Gastrocnemius medialis (tissue), 4 donors: ENCODE results near the gene CDC42BPA. TPM values are rescaled to one million over a fixed set of nuclear protein-coding genes. Genes with fewer than 3 reads are reported as not detected.

ENCODE experiments used
- ATAC-seq, 2 donors: fragments of 150-250 bp; one replicate each; pipeline ENCODE4 v1.9.1; 2016
- DNase-seq, 2 donors: peaks; one replicate each; pipeline ENCODE4 v3.0.0-alpha.2; 2019
- H3K27ac ChIP-seq, 4 donors: fragments of 200-600 bp; sonication (generic); 1 replicate in 1 of 4; 2 replicates in 3 of 4; pipeline ENCODE4 v1.5.1; 2016 to 2018; ENCODE audit warnings: mild to moderate bottlenecking in 2 of 4, moderate library complexity in 1 of 4
- H3K27me3 ChIP-seq, 3 donors: fragments of 200-600 bp; sonication (generic) in 2 of 3; 1 replicate in 1 of 3; 2 replicates in 2 of 3; pipeline versions ENCODE4 v1.5.1 to v1.6.0; 2016 to 2019; ENCODE audit warnings: mild to moderate bottlenecking in 1 of 3, moderate library complexity in 1 of 3
- H3K36me3 ChIP-seq, 2 donors: fragments of 200-600 bp; sonication (generic) in 1 of 2; one replicate each; pipeline ENCODE4 v1.5.1; 2017 to 2018
- H3K4me1 ChIP-seq, 2 donors: fragments of 200-600 bp; sonication (generic) in 1 of 2; one replicate each; pipeline ENCODE4 v1.5.1; 2016 to 2017; ENCODE audit warnings: mild to moderate bottlenecking in 2 of 2
- H3K4me3 ChIP-seq, 4 donors: fragments of 200-600 bp; sonication (generic) in 3 of 4; 1 replicate in 1 of 4; 2 replicates in 3 of 4; pipeline ENCODE4 v1.5.1; 2016 to 2019; ENCODE audit warnings: mild to moderate bottlenecking in 2 of 4
- H3K9me3 ChIP-seq, 3 donors: fragments of 200-600 bp; sonication (generic) in 2 of 3; 1 replicate in 1 of 3; 2 replicates in 2 of 3; pipeline ENCODE4 v1.5.1; 2016 to 2019
- CTCF ChIP-seq, 5 experiments: fragments of 450-650 bp in 3 of 5; fragments of 200-600 bp in 2 of 5; sonication (generic) in 2 of 5; IDR thresholded peaks in 4 of 5; conservative IDR thresholded peaks in 1 of 5; 1 replicate in 4 of 5; 2 replicates in 1 of 5; pipeline ENCODE4 v1.5.1; 2016 to 2019; ENCODE audit warnings: antibody characterized with exemption in 5 of 5, mild to moderate bottlenecking in 3 of 5, moderate library complexity in 3 of 5
- POLR2A ChIP-seq, 2 donors: fragments of 450-650 bp; IDR thresholded peaks; one replicate each; pipeline ENCODE4 v1.6.1; 2017; ENCODE audit warnings: antibody characterized with exemption in 2 of 2, mild to moderate bottlenecking in 2 of 2, moderate library complexity in 2 of 2
- in situ Hi-C, 4 donors: fragments of 200-750 bp; cut with MboI; loops; one replicate each; pipeline versions ENCODE4 v1.15.0 to v1.8.0; 2017; ENCODE audit warnings: low sequenced_read_pairs in 4 of 4
- intact Hi-C: fragments of 100-400 bp; cut with DNase I; formaldehyde crosslinking; loops from one replicate; pipeline ENCODE4 v1.15.1; 2023; ENCODE audit warnings: low total_unique reads
- total RNA-seq, 4 donors: library from RNA; depleted of rRNA; stranded (reverse); fragments of >200 nt; gene quantifications; one replicate each; pipeline versions ENCODE4 v1.1.0 to v1.2.3, GENCODE V29; 2016

CDC42BPA gene
- total RNA-seq, 4 donors from 2014 or later, result 13.9 to 30.6 (median 16.6) TPM

GRCh38 chr1:227082999-227083746 is 235.1 kb downstream of the CDC42BPA start:
- no peak overlapping the region for H3K27ac ChIP-seq
- TF ChIP-seq POLR2A (IDR thresholded peaks at IDR 0.05) (no peak), CTCF (IDR thresholded peaks at IDR 0.05 in 4 of 5, conservative IDR thresholded peaks at IDR 0.05 in 1 of 5) (no peak)
- intact Hi-C loops (no loop called here), in situ Hi-C loops (no loop called here)
- ATAC-seq (no peak), DNase-seq (no peak)
- no peaks in the 10 kb centered on the region for H3K4me1 ChIP-seq
- no peaks in the 10 kb centered on the region for H3K9me3 ChIP-seq
- no peak overlapping the region for H3K4me3 ChIP-seq
- no peaks in the 10 kb centered on the region for H3K36me3 ChIP-seq
- H3K27me3 ChIP-seq, result no peaks in the 10 kb centered on the region

GRCh38 chr1:227077783-227078182 is 240.5 kb downstream of the CDC42BPA start:
- peaks cover 0 to 8% of the 10 kb centered on the region in 2 donors for H3K36me3 ChIP-seq
- ATAC-seq (no peak), DNase-seq (no peak)
- no peak overlapping the region for H3K27ac ChIP-seq
- no peaks in the 10 kb centered on the region for H3K9me3 ChIP-seq
- no peaks in the 10 kb centered on the region for H3K27me3 ChIP-seq
- no peaks in the 10 kb centered on the region for H3K4me1 ChIP-seq
- TF ChIP-seq CTCF (IDR thresholded peaks at IDR 0.05 in 4 of 5, conservative IDR thresholded peaks at IDR 0.05 in 1 of 5), result no peak
- no peak for TF ChIP-seq POLR2A (IDR thresholded peaks at IDR 0.05)
- no peak overlapping the region for H3K4me3 ChIP-seq
- in situ Hi-C loops, result no loop called here
- intact Hi-C loops, result no loop called here

GRCh38 chr1:227073786-227074185 is 244.5 kb downstream of the CDC42BPA start:
- DNase-seq (no peak), ATAC-seq (no peak)
- H3K27me3 ChIP-seq, result no peaks in the 10 kb centered on the region
- in situ Hi-C loops (no loop called here), intact Hi-C loops (no loop called here)
- no peak overlapping the region for H3K27ac ChIP-seq
- H3K9me3 ChIP-seq, result no peaks in the 10 kb centered on the region
- no peak for TF ChIP-seq POLR2A (IDR thresholded peaks at IDR 0.05)
- TF ChIP-seq CTCF (IDR thresholded peaks at IDR 0.05 in 4 of 5, conservative IDR thresholded peaks at IDR 0.05 in 1 of 5), result no peak
- peaks cover 0 to 26% of the 10 kb centered on the region in 2 donors for H3K36me3 ChIP-seq
- no peaks in the 10 kb centered on the region for H3K4me1 ChIP-seq
- H3K4me3 ChIP-seq, result no peak overlapping the region

- peaks cover 0 to 26% of the 10 kb centered on the region in 2 donors for H3K36me3 ChIP-seq
- TF ChIP-seq POLR2A (IDR thresholded peaks at IDR 0.05), result no peak
- no peak for TF ChIP-seq CTCF (IDR thresholded peaks at IDR 0.05 in 4 of 5, conservative IDR thresholded peaks at IDR 0.05 in 1 of 5)
- intact Hi-C loops, result no loop called here
- ATAC-seq (no peak), DNase-seq (no peak)
- no peaks in the 10 kb centered on the region for H3K9me3 ChIP-seq
- no peaks in the 10 kb centered on the region for H3K27me3 ChIP-seq
- H3K27ac ChIP-seq, result no peak overlapping the region
- no peaks in the 10 kb centered on the region for H3K4me1 ChIP-seq
- no peak overlapping the region for H3K4me3 ChIP-seq
- in situ Hi-C loops, result no loop called here
These were observed 245.3 kb downstream of the CDC42BPA start for GRCh38 chr1:227072991-227073390.
